ENCODE data around the gene LCAT. TPM values are rescaled to one million over a fixed set of nuclear protein-coding genes. Genes with fewer than 3 reads are reported as not detected.

The LCAT gene
- total and polyA plus RNA-seq, 4 donors, result 45.7 to 201 (median 113) TPM

DNA sequence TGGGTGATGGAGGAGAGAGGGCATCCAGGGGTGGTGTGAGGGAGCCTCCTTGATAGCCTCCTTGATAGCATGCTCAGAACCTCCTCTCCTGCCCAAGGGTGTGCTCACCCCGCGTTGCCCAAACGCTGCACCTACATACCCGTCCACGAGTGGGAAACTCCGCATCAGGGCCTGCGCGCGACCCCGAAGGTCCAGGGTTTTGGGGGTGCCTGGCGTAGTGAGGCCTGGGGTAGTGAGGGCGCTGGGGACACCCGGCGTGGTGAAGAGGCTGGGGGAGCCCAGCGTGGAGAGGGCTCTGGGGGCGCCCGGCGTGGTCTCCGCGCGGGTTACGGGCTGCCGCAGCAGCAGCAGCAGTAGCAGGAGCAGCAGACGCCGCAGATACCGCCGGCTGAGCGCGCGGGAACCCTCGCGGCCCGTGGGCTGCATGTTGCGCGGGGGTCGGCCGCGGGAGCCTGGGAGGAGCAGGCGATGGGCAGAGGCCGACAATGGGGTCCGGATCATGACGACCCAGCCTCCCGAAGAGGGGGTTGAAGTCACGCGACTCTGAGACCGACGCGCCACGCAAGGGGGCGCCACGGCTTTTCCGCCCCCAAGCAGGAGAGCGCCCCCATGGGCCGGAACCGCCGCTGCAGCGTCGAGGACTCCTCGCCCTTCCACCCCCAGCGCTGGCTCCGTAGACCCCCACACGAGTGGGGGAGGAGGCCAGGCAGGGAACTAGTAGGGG, 36.2 kb upstream of the LCAT start, which contains the start of gene DPEP3:
Gene DPEP3 (minus strand): TSS at position 545 of the 724 bp plus-strand sequence. CDS start 119 bp downstream, at position 426.
- no peak for TF ChIP-seq FOXA2 (IDR thresholded peaks at IDR 0.05)
- Histone ChIP-seq H3K9ac (ENCODE audit: low read depth in 1 of 2, low read length in 2 of 2) (no peak within 1 kb of the TSS), H3K9me3 (ENCODE audit: control insufficient read depth in 4 of 4, low read length in 3 of 4) (no peaks in the 10 kb centered on the region), H3K36me3 (ENCODE audit: control insufficient read depth in 4 of 4, insufficient read depth in 3 of 4, low read depth in 1 of 4, low read length in 3 of 4) (no peaks in the 10 kb centered on the region), H3K4me3 (ENCODE audit: low read depth in 1 of 3, low read length in 3 of 3) (no peak within 1 kb of the TSS), H3K27ac (ENCODE audit: low read depth in 1 of 2, low read length in 2 of 2) (no peak within 1 kb of the TSS), H3K27me3 (ENCODE audit: control insufficient read depth in 4 of 4, insufficient read depth in 4 of 4, low read length in 3 of 4) (no peaks in the 10 kb centered on the region), H3K4me1 (ENCODE audit: control insufficient read depth in 4 of 4, insufficient read depth in 4 of 4, low read length in 3 of 4) (no peaks in the 10 kb centered on the region)
- 63% methylated on average over 62 of the region's 62 CpGs for WGBS
- no peak for DNase-seq (ENCODE audit: low spot score)

DNA sequence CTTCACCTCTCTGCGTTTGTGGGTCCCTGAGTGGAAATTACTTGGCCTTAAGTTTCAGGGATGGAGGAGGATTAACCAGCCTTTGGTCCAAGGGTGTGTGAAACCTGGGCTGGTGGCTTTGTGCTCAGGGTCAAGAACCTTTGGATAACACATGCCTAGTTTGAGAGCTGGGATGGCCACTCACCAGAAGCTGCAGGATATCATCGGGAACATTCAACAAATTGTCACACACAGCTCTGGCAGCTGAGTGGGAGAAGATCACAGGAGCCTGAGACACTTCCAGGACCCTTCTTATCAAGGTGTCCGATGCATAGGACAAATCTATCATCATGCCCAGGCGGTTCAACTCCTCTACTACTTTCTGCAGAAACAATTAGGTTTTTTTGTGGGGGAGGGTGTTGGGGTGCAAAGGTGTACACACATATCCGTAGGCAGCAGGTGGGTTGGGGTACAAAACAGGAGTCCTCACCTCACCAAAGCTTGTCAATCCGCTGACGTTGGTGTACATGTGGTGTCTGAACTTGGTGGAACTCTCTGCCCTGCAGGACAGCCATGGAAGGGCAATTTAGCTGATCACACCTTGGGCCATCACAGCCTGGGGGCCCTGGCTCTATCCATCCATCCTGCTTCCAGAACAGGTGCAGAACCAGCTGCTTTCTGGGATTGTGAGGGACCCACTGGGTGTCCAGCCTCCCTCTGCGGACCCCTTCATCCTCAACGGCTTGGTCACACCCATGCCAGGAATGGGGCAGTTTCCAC, 33.7 kb upstream of the LCAT start:
- TF ChIP-seq FOXA1 (IDR thresholded peaks at IDR 0.05), result no peak
- no peak for TF ChIP-seq HNF4G (IDR thresholded peaks at IDR 0.05)
- no peak for TF ChIP-seq TAF1 (conservative IDR thresholded peaks at IDR 0.05)
- TF ChIP-seq RAD21 (IDR thresholded peaks at IDR 0.05), result no peak
- no peak for TF ChIP-seq NR2F2 (IDR thresholded peaks at IDR 0.05)
- TF ChIP-seq HNF4A (conservative IDR thresholded peaks at IDR 0.05), result no peak
- no peak for TF ChIP-seq SP1 (IDR thresholded peaks at IDR 0.05)
- no peak for TF ChIP-seq FOXA2 (IDR thresholded peaks at IDR 0.05)
- no peak for TF ChIP-seq RXRA (IDR thresholded peaks at IDR 0.05)
- TF ChIP-seq JUND (IDR thresholded peaks at IDR 0.05), result no peak
- no peak for TF ChIP-seq EGR1 (IDR thresholded peaks at IDR 0.05; ENCODE audit: low read depth in 2 of 2)
- TF ChIP-seq, protein P1, sequence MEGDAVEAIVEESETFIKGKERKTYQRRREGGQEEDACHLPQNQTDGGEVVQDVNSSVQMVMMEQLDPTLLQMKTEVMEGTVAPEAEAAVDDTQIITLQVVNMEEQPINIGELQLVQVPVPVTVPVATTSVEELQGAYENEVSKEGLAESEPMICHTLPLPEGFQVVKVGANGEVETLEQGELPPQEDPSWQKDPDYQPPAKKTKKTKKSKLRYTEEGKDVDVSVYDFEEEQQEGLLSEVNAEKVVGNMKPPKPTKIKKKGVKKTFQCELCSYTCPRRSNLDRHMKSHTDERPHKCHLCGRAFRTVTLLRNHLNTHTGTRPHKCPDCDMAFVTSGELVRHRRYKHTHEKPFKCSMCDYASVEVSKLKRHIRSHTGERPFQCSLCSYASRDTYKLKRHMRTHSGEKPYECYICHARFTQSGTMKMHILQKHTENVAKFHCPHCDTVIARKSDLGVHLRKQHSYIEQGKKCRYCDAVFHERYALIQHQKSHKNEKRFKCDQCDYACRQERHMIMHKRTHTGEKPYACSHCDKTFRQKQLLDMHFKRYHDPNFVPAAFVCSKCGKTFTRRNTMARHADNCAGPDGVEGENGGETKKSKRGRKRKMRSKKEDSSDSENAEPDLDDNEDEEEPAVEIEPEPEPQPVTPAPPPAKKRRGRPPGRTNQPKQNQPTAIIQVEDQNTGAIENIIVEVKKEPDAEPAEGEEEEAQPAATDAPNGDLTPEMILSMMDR (IDR thresholded peaks at IDR 0.05; ENCODE audit: low read depth, low read length, missing input control), result no peak
- no peak for TF ChIP-seq ATF3 (IDR thresholded peaks at IDR 0.05)
- no peak for TF ChIP-seq MAX (IDR thresholded peaks at IDR 0.05)
- Histone ChIP-seq H3K4me3 (ENCODE audit: low read depth in 1 of 3, low read length in 3 of 3) (no peak overlapping the region), H3K4me1 (ENCODE audit: control insufficient read depth in 4 of 4, insufficient read depth in 4 of 4, low read length in 3 of 4) (no peaks in the 10 kb centered on the region), H3K9ac (ENCODE audit: low read depth in 1 of 2, low read length in 2 of 2) (no peak overlapping the region), H3K9me3 (ENCODE audit: control insufficient read depth in 4 of 4, low read length in 3 of 4) (no peaks in the 10 kb centered on the region), H3K36me3 (ENCODE audit: control insufficient read depth in 4 of 4, insufficient read depth in 3 of 4, low read depth in 1 of 4, low read length in 3 of 4) (no peaks in the 10 kb centered on the region), H3K27ac (ENCODE audit: low read depth in 1 of 2, low read length in 2 of 2) (no peak overlapping the region), H3K27me3 (ENCODE audit: control insufficient read depth in 4 of 4, insufficient read depth in 4 of 4, low read length in 3 of 4) (no peaks in the 10 kb centered on the region)
- no peak for DNase-seq (ENCODE audit: low spot score)
- WGBS, result 84% methylated on average over 9 of the region's 9 CpGs

- Histone ChIP-seq H3K27ac (ENCODE audit: low read depth in 1 of 2, low read length in 2 of 2) (no peak overlapping the region), H3K27me3 (ENCODE audit: control insufficient read depth in 4 of 4, insufficient read depth in 4 of 4, low read length in 3 of 4) (no peaks in the 10 kb centered on the region), H3K4me1 (ENCODE audit: control insufficient read depth in 4 of 4, insufficient read depth in 4 of 4, low read length in 3 of 4) (no peaks in the 10 kb centered on the region), H3K9me3 (ENCODE audit: control insufficient read depth in 4 of 4, low read length in 3 of 4) (no peaks in the 10 kb centered on the region), H3K4me3 (ENCODE audit: low read depth in 1 of 3, low read length in 3 of 3) (no peak overlapping the region), H3K36me3 (ENCODE audit: control insufficient read depth in 4 of 4, insufficient read depth in 3 of 4, low read depth in 1 of 4, low read length in 3 of 4) (no peaks in the 10 kb centered on the region), H3K9ac (ENCODE audit: low read depth in 1 of 2, low read length in 2 of 2) (no peak overlapping the region)
- WGBS, result 69% methylated on average over 5 of the region's 5 CpGs
- DNase-seq (ENCODE audit: low spot score), result no peak
- TF ChIP-seq, protein P1 (IDR thresholded peaks at IDR 0.05; ENCODE audit: low read depth, low read length, missing input control), result no peak
- TF ChIP-seq FOXA2 (IDR thresholded peaks at IDR 0.05), result no peak
- no peak for TF ChIP-seq TAF1 (conservative IDR thresholded peaks at IDR 0.05)
- no peak for TF ChIP-seq SP1 (IDR thresholded peaks at IDR 0.05)
- TF ChIP-seq, protein P2, sequence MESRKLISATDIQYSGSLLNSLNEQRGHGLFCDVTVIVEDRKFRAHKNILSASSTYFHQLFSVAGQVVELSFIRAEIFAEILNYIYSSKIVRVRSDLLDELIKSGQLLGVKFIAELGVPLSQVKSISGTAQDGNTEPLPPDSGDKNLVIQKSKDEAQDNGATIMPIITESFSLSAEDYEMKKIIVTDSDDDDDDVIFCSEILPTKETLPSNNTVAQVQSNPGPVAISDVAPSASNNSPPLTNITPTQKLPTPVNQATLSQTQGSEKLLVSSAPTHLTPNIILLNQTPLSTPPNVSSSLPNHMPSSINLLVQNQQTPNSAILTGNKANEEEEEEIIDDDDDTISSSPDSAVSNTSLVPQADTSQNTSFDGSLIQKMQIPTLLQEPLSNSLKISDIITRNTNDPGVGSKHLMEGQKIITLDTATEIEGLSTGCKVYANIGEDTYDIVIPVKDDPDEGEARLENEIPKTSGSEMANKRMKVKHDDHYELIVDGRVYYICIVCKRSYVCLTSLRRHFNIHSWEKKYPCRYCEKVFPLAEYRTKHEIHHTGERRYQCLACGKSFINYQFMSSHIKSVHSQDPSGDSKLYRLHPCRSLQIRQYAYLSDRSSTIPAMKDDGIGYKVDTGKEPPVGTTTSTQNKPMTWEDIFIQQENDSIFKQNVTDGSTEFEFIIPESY (IDR thresholded peaks at IDR 0.05), result no peak
- no peak for TF ChIP-seq RXRA (IDR thresholded peaks at IDR 0.05)
- no peak for TF ChIP-seq MAX (IDR thresholded peaks at IDR 0.05)
These were observed 33.1 kb upstream of the LCAT start for GRCh38 chr16:67977005-67977404.

All from liver (tissue), 9 donors.